Stimulated activated CD8-positive, alpha-beta memory T cell treated with anti-CD3 and anti-CD28 coated beads, Interleukin-12 subunit alpha, Interleukin-12 subunit beta, amount 100 ng/mL, for 4 hours (primary cell): ENCODE data around the gene OR2A42.
"Not testable (repeated sequence)": the region's sequence is repeated elsewhere in the genome, so short reads cannot be mapped to it uniquely, and the experiment has no call there.

Experiments used
- DNase-seq: peaks from one replicate; pipeline ENCODE4 v3.0.0-alpha.2; 2020; ENCODE audit warnings: low read depth

OR2A42 gene

DNA sequence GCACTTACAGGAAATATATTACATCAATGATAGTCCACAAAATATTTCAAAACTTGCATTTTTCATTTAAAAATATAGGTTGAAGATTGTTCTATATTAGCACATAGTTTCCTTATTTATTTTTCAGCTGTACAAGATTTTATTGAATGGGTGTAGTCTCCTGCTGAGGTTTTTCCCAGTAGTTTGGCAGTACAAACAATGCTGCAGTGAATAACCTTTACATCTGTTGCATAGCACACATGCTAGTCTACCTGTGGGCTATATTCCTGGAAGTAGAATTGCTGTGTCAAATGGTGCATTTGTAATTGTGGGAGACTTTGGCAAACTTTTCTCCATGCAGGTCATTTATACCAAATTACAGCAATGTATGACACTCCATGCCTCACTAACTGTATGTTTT is 18.9 kb downstream of the OR2A42 start:
- DNase-seq, result not testable (repeated sequence)

DNA sequence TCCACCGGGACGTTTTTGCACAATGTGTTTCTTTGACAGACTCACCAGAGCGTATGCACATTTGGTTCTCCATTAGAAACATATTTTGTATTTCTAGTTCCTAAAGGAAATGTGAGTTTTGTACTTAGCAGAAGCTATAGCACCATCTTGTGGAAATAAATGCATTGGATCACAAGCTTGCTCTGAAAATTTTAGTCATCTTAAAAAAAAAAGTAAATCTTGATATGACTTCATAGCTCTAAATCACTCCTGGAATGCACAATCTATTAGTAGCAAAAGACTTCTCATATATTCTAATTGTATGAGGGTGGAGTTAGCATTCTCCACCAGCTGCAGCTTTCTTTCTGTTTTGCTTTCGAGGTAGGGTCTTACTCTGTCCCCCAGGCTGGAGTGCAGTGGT is 20.3 kb downstream of the OR2A42 start:
- not testable (repeated sequence) for DNase-seq

DNA sequence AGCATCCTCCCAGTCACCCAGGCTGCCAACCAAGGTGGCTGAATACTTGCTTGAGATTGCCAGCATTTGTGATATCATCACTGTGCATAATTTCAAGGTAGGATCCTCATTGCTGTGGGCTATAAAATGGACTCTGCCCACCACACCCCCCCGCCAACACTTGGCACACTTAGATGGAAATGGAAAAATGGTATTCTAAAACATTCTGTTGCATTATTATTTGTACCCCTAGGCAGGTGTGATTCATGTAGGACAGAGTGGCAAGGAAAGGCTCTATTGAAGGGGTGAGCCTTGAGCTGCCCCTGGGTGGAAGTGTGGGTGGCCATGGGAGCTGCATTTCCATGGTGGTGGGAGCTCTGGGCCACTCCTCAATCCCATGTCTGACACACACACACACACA is 20.8 kb downstream of the OR2A42 start:
- not testable (repeated sequence) for DNase-seq

DNA sequence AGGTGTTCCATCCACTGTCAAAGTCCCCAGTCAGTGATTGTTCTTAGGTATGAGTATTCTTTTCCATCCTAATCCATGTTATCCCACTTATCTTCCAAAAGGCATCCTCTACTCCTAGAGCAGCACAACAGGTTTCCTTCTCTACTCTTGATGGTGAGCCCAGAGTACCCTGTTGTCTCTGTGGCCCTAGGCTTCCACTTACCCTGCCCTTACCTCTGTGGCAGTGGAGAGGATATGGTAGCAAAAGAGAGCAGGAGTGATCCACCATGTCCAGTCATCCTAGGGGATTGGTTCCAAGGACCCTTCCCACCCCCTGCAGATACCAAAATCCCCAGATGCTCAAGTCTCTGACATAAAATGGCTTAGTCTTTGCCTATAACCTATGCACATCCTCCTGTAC is 22.2 kb downstream of the OR2A42 start:
- not testable (repeated sequence) for DNase-seq

DNA sequence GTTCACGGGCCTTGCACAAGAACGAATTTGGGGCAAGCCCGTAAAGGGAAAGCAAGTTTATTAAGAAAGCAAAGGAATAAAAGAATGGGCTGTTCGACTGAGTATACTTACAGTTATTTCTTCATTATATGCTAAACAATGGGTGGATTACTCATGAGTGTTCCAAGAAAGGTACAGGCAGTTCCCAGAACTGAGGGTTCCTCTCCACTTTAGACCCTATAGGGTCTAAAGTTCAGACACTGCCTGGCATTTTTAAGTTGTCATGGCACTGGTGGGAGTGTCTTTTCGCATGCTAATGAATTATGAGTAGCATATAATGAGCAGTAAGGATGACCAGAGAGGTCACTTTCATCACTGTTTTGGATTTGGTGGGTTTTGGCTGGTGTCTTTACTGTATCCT is 34.1 kb downstream of the OR2A42 start:
- not testable (repeated sequence) for DNase-seq

DNA sequence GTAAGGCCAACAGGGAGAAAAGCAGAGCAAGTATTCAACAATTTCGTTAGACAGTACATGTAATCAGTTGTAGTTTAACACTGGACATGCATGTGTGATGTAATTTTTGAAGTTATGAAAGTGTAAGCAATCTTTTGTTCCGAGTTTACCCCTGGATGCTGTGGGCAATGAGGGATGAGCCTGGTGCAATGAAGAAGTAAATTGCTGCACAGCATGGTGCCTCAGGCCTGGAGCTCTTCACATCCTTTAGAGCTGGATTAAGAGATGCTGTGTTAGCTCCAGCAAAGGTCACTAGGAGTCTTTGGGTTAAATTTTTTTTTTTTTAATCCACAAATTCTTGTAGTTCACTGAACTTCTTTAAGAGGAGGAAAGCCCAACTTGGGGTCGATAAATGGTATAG is 36.3 kb downstream of the OR2A42 start:
- DNase-seq, result not testable (repeated sequence)

DNA sequence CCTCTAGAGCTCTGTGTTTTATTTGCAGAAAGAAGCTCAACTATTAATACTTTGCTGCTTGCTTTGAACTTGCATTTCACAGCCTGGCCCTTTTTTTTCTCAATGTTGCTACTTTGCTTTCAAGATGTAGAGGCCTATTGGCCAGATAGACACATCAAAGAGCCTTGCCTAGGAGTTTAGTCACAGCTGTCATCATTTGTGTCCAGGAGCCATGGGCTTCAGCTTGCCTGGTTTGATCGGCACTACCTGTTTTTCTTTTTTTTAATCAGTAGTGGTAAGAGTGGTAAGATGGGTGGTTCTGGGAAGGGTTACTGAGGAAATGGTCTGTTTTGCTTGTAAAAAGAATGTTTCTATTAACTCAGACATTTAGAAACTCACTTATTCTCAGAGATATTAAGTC is 37.4 kb downstream of the OR2A42 start:
- not testable (repeated sequence) for DNase-seq

DNA sequence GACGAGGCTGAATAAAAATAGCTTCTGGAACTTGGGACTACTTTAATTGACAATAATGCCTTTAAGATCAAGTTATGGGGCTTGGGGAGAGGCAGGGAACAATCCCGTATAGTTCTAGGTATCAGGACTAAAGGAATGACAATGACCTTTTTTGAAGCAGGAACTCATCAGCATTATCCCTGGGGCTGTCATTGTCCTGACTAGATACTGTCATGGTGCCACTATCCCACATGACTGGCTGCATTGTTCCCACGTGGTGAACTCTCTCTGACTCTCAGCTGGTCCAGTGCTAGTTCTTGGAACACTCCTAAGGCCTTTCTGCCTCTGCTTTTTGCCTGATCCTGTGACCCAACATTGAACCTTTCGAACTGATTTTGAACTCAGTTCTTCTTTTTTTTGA is 40.5 kb downstream of the OR2A42 start:
- not testable (repeated sequence) for DNase-seq

DNA sequence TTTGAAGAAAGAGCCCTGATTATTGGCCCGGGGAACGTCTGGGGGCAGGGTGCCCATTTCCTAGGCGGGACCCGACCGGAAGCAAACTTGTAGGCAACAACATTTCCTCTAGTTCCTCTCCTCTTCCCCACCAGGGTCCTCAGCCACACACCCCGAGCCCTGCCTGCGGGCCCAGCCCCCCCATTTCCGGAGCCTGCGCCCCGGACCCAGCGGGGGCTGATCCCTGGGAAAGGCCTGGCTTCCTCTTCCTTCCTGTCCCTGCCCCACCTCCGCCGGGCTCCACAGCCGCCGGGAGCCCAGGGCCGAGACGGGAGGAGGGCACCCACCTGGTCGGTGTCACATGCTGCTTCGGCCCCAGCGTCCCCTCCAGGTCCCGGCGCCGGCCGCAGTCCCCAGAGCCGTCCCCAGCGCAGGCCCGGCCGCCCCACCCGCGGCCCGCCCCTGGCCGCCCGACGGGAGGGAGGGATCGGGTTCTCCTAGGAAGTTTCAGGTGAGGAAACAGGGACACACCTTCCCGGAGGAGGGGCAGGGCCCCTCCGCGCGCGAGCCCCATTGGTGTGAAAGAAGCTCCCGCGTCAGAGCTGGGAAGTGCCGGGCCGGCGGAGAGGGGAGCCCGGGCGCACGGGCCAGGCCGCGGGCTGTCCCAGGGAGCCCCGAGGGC is 44.1 kb downstream of the OR2A42 start, which contains the start of gene ARHGEF35:
Gene ARHGEF35 (minus strand): TSS at position 622 of the 661 bp plus-strand sequence. CDS start 7,450 bp downstream, outside the sequence.
- not testable (repeated sequence) for DNase-seq

DNA sequence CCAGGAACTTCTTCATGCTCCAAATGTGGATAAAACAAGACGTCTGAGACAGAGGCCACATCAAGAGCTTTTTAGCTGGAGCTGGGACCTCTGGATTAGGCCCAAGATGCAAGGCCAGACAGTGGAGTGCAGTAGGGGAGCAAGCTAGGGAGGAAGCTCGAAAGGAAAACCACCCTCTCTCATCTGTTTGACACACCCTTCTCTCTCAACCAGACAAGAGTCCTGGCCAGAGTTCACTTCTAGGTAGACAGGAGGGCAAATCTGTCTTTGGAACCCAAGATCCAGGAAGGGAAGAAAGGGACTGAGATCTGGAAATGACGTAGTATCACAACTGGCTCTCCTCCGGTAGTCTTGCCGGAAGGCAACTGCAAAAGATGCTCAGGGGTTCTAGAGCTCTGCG is 45.0 kb downstream of the OR2A42 start:
- DNase-seq, result not testable (repeated sequence)

DNA sequence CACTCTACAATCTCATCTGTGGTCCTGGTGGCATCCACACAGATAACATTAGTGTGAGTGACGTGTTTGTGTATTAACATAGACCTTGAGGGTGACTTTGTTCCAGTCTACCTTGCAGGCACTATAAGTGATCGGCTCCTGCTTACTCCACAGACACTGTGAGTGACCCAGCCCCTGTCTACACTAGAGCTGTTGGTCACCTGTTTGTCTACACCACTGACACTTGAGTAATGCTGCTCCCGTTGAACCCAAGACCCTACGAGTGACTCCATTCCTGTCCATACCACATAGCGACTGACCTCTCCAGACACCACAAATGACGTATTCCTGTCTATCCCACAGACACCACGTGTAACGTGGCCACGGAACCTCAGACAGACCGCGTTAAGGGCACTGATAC is 45.6 kb downstream of the OR2A42 start:
- not testable (repeated sequence) for DNase-seq

DNA sequence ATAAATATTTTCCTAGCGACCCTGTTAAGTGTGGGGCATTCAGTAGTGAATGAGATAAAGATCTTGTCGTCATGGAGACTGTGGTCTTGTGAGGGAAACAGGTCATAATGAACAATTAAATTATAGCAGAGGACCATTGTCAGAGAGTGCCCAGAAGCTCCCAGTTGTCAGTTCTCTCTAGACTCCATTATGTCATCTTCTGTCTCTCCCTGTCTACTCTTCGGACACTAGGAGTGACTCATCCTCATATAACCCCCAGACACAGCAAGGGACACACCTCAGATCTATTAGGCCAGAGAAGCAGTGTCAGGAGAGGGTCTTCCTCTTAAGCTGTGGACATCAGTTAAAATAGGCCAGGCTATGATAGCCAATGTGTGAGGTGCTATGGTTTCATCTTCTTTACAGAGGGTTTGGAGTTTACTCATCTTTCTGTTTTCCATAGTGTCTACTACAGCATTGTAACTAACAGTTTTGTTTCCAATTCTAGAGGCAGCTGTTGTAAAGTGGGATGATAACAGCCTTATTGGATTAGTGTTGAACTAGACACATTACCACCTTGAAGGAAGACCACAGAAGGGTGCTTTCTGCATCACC is 50.7 kb downstream of the OR2A42 start:
- DNase-seq, result not testable (repeated sequence)

DNA sequence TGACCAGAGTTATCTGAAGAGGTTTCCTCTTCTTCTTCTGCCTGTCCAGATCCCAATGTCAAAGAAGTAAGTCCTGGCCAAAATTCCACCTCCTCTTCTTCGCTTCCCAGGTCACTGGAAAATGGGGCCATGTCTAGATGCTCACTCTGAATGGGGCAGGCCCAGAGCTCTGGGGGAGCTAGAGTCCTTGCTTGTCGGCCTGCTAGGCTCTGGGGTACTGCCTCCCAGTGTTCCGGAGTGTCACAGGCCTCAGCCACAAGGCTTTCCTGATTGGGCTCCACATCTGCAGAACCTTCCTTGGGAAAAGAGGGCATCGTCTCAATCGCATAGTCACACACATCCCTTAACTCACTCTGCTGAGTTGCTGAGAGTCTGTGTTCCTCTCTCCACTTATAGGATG is 51.6 kb downstream of the OR2A42 start:
- not testable (repeated sequence) for DNase-seq

DNA sequence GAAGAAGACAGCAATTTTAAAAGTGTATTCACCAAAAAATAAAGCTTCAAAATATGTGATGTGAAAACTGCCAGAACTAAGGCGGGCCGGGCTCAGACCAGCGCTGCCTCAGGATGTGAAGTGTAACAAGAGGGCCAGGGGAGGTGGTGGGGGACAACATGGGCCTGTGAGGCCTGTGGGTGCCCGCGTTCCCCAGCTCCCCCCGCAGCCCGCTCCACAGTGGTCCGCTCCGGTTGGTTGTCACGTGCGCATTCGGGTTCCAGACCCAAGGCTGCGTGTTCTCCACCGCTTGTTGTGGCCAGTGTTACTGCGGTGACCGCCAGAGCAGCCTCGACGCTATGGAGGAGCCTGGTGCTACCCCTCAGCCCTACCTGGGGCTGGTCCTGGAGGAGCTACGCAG is 56.2 kb downstream of the OR2A42 start, which contains the start of gene CTAGE4:
Gene CTAGE4 (plus strand): TSS at position 301 of the 400 bp plus-strand sequence. CDS start 38 bp downstream, at position 339.
- DNase-seq, result not testable (repeated sequence)

DNA sequence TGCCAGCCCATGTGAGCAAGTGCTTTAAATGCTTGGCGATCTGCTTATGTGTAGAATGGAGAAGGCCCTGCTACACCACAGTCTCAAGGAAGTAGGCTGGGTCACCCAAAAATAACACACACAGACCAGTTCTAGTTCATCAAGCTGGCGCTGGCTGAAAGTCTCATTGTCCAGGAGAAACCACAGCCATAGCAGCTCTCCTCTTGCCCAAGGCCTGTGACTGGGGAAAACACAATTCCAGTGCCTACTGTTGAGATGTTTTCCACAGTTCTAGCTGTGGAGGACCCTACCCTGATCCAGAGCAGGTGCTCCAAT is 60.3 kb downstream of the OR2A42 start:
- DNase-seq, result not testable (repeated sequence)

DNA sequence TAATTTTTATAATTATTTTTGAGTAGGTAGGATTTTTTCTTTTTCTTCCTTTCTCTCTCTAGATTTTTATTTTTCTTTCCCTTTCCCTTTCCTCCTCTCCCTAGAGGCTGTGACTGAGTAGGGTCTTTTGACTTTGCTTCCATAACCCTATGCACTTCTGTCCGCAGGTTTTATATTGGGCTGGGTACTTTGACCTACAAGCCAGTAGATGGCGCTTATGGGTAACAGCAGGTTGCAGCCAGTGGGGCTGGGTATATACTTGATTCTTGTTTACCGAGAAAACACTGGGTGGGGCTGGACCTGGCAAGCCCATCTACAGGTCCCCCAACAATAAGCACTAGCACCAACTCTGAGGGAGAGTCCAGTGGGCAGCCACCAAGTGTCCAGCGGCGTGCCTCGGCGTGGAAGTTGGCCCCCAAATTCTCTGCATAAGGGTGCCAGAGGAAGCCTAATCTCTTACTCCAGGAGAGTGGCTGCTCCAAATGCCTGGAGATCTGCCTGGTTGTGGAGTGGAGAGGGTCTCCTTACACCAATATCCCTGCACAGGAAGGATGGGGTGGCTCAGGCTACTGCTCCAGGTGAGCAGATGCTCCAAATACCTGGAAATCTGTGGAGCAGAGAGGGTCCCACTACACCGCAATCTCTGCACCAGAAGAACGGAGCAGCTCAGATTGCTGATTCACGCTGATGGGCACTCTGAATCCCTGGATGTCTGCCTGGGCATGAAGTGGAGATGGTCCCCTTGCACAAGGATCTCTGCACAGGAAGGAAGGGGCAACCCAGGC is 60.8 kb downstream of the OR2A42 start:
- not testable (repeated sequence) for DNase-seq
